H1 (cell line): ENCODE measurements around the gene EHD4.

Experiments used
- ATF2 ChIP-seq: IDR thresholded peaks from 2 replicates; pipeline ENCODE4 v1.6.1; 2012; ENCODE audit warnings: low read length, inconsistent platforms
- CTCF ChIP-seq, 3 experiments: IDR thresholded peaks; 1 replicate in 2 of 3; 2 replicates in 1 of 3; pipeline versions ENCODE4 v1.5.1 to v1.6.1; 2011; ENCODE audit warnings: low read length in 3 of 3, mild to moderate bottlenecking in 3 of 3, inconsistent platforms in 2 of 3, low read depth in 1 of 3, moderate library complexity in 1 of 3; ENCODE audit not compliant: insufficient read depth in 1 of 3; ENCODE audit errors: control extremely low read depth in 1 of 3
- EGR1 ChIP-seq: IDR thresholded peaks from 2 replicates; pipeline ENCODE4 v1.6.1; 2011; ENCODE audit warnings: low read depth, low read length, borderline replicate concordance
- EP300 ChIP-seq, 2 experiments: IDR thresholded peaks; 1 replicate in 1 of 2; 2 replicates in 1 of 2; pipeline ENCODE4 v1.6.1; 2011 to 2012; ENCODE audit warnings: low read depth in 2 of 2, low read length in 2 of 2, mild to moderate bottlenecking in 2 of 2, borderline replicate concordance in 1 of 2, inconsistent platforms in 1 of 2, moderate library complexity in 1 of 2
- MAX ChIP-seq: IDR thresholded peaks from 2 replicates; pipeline ENCODE4 v1.6.1; 2012; ENCODE audit warnings: inconsistent platforms
- POLR2A ChIP-seq, 2 experiments: IDR thresholded peaks; 1 replicate in 1 of 2; 2 replicates in 1 of 2; pipeline ENCODE4 v1.6.1; 2011; ENCODE audit warnings: low read depth in 2 of 2, low read length in 2 of 2, mild to moderate bottlenecking in 2 of 2; ENCODE audit errors: control extremely low read depth in 1 of 2
- POLR2AphosphoS5 ChIP-seq: IDR thresholded peaks from 2 replicates; pipeline ENCODE4 v1.6.1; 2011; ENCODE audit warnings: low read depth, low read length
- POU5F1 ChIP-seq: IDR thresholded peaks from 2 replicates; pipeline ENCODE4 v1.6.1; 2011; ENCODE audit warnings: low read depth, mild to moderate bottlenecking, low read length, moderate library complexity
- RAD21 ChIP-seq, 2 experiments: IDR thresholded peaks in 1 of 2; conservative IDR thresholded peaks in 1 of 2; 2 replicates each; pipeline ENCODE4 v1.6.1; 2011; ENCODE audit warnings: low read depth in 2 of 2, low read length in 2 of 2, improper control_type of control experiment in 1 of 2, inconsistent platforms in 1 of 2, mild to moderate bottlenecking in 1 of 2, moderate library complexity in 1 of 2
- RFX5 ChIP-seq: IDR thresholded peaks from 2 replicates; pipeline ENCODE4 v1.6.1; 2011; ENCODE audit warnings: low read depth, low read length, improper control_type of control experiment, borderline replicate concordance
- SUZ12 ChIP-seq: fragments of 200-600 bp; sonication (generic); IDR thresholded peaks from 2 replicates; pipeline ENCODE4 v1.6.1; 2012; ENCODE audit warnings: mild to moderate bottlenecking, inconsistent platforms, low read length, moderate library complexity, mixed read lengths

GRCh38 chr15:41904541-41905005 is 67.8 kb downstream of the EHD4 start:
- TF ChIP-seq POLR2AphosphoS5 = no peak
- TF ChIP-seq EGR1 = no peak
- TF ChIP-seq POLR2A (IDR thresholded peaks at IDR 0.05; ENCODE audit: control extremely low read depth in 1 of 2, low read depth in 2 of 2, low read length in 2 of 2) = no peak
- TF ChIP-seq CTCF (IDR thresholded peaks at IDR 0.05; ENCODE audit: control extremely low read depth in 1 of 3, insufficient read depth in 1 of 3, low read depth in 1 of 3, low read length in 3 of 3) = peak; percentile 84 to 97 (median 96)
- TF ChIP-seq RFX5 = no peak
- no peak for TF ChIP-seq POU5F1
- TF ChIP-seq RAD21 (IDR thresholded peaks at IDR 0.05 in 1 of 2, conservative IDR thresholded peaks at IDR 0.05 in 1 of 2; ENCODE audit: low read depth in 2 of 2, low read length in 2 of 2) = peak; percentile 93 to 96
- TF ChIP-seq MAX = no peak
- no peak for TF ChIP-seq ATF2
- TF ChIP-seq EP300 (IDR thresholded peaks at IDR 0.05; ENCODE audit: borderline replicate concordance in 1 of 2, low read depth in 2 of 2, low read length in 2 of 2) = no peak
- no peak for TF ChIP-seq SUZ12
